Measurements from ENCODE around the gene GALR1.

The GALR1 gene

DNA sequence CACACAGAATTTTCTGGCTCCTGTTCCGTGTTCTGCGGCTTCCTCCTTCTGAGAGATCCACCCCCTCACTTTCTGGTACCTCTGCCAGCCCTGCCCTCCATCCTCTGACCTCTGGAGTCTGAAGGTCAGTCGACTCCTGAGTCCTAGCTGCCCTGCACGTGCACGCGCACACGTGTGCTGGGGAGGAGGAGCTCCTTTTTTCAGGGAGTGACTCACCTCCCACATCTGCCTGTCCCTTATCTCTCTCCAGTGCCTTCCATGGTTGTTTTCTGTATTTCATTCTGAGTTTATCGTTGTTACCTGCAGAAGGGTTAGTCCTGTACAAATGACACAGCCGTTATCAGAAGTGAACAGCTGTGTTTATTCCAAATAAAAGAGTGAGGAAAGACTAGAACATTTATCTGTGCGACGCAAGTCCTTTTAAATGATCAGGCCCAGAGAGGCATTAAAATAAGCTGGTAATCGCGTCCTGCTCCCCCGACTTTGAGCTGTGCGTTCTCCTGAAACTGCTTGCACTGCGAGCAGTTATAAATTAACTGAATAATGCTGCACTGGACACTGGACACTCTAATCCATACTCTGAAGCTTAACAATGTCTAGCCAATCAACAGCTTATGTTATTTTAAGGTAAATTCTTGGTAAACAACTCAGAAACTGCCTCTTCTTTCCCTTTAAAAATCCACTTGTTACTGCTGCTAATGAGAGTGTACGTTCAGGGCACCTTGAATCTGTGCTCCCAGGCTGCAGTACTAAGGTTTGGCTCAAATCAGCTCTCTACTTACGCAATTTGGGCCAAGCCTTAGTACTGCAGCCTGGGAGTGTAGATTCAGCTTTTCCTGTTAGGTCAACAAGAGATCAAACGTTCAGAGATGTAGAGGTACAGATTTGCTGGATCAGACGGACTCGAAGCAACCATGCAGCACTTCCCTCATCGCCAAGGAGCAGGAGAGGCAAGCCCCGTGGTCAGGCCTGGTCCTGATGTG lies 72.5 kb downstream of the GALR1 start:
- DNase-seq, result no peak

DNA sequence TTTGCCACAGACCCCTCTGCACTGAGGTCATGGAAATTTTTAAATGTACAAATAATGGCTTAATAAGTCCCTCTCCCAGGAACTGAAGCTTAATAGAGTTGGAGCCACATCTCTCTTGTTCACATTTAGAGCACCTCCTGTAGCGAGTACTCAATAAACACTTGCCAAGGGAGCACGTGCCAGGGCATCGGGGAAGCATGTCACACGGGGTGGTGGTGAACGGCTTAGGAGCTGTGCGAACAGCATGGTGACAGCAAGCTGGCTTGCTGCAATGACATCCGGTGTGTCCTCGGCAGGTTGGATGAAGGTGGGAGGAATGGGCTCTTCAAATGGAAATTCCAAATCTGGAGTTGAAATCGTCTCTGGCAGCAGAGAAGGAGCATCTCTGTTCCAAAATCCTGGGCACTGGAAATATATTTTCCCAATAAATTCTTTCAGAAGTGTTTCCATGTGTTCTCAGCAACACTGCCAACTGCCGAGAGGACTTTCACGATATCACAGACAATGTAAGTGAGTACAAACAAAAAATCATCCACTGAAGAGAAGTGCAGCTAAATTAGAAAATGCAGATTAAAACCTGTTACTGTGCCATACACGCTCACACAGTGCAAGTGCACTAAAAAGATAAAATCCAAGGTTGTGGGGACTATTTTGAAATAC lies 74.1 kb downstream of the GALR1 start:
- no peak for DNase-seq
